ENCODE data around the gene MBLAC1.
"Not testable (repeated sequence)": the region's sequence is repeated elsewhere in the genome, so short reads cannot be mapped to it uniquely, and the experiment has no call there.

Gene MBLAC1

GRCh38 chr7:100146350-100146749, 19.6 kb downstream of the MBLAC1 start:
- H3K27ac ChIP-seq (ENCODE audit: low read depth, low read length); H3K27me3 ChIP-seq (ENCODE audit: control insufficient read depth, insufficient read depth, low read length); H3K4me3 ChIP-seq (ENCODE audit: low read depth, low read length); H3K9me3 ChIP-seq (ENCODE audit: control insufficient read depth, insufficient read depth, low read depth, low read length); H3K9ac ChIP-seq (ENCODE audit: low read length); H3K36me3 ChIP-seq (ENCODE audit: control insufficient read depth, insufficient read depth, low read length); H3K4me1 ChIP-seq (ENCODE audit: control insufficient read depth, insufficient read depth, low read length): not testable (repeated sequence)

- Histone ChIP-seq H3K27me3 (ENCODE audit: control insufficient read depth, insufficient read depth, low read length) (no peaks in the 10 kb centered on the region), H3K4me1 (ENCODE audit: control insufficient read depth, insufficient read depth, low read length) (peaks cover 7% of the 10 kb centered on the region; the same call in 1 of the 2 replicates), H3K36me3 (ENCODE audit: control insufficient read depth, insufficient read depth, low read length) (peaks cover 6% of the 10 kb centered on the region; the same call in 1 of the 2 replicates), H3K9ac (ENCODE audit: low read length) (no peak overlapping the region), H3K27ac (ENCODE audit: low read depth, low read length) (no peak overlapping the region), H3K9me3 (ENCODE audit: control insufficient read depth, insufficient read depth, low read depth, low read length) (no peaks in the 10 kb centered on the region), H3K4me3 (ENCODE audit: low read depth, low read length) (no peak overlapping the region)
These were observed 20.5 kb downstream of the MBLAC1 start for GRCh38 chr7:100147278-100147677.

- Histone ChIP-seq H3K36me3 (ENCODE audit: control insufficient read depth, insufficient read depth, low read length) (peaks cover 14% of the 10 kb centered on the region), H3K9me3 (ENCODE audit: control insufficient read depth, insufficient read depth, low read depth, low read length) (no peaks in the 10 kb centered on the region), H3K4me1 (ENCODE audit: control insufficient read depth, insufficient read depth, low read length) (peaks cover 10% of the 10 kb centered on the region; the same call in 1 of the 2 replicates), H3K27ac (ENCODE audit: low read depth, low read length) (peak overlapping the region; percentile 37; the same call in 1 of the 2 replicates), H3K4me3 (ENCODE audit: low read depth, low read length) (peak overlapping the region; percentile 51), H3K27me3 (ENCODE audit: control insufficient read depth, insufficient read depth, low read length) (no peaks in the 10 kb centered on the region), H3K9ac (ENCODE audit: low read length) (peak overlapping the region; percentile 43)
These were observed 21.4 kb downstream of the MBLAC1 start for GRCh38 chr7:100148225-100148558.

- H3K27ac ChIP-seq (ENCODE audit: low read depth, low read length), result peak within 1 kb of the TSS; percentile 65; the same call in 1 of the 2 replicates
- peak within 1 kb of the TSS; percentile 97 for H3K4me3 ChIP-seq (ENCODE audit: low read depth, low read length)
- peak within 1 kb of the TSS; percentile 89 for H3K9ac ChIP-seq (ENCODE audit: low read length)
- H3K9me3 ChIP-seq (ENCODE audit: control insufficient read depth, insufficient read depth, low read depth, low read length), result no peaks in the 10 kb centered on the region
- H3K27me3 ChIP-seq (ENCODE audit: control insufficient read depth, insufficient read depth, low read length), result no peaks in the 10 kb centered on the region
- H3K36me3 ChIP-seq (ENCODE audit: control insufficient read depth, insufficient read depth, low read length), result peaks cover 20% of the 10 kb centered on the region
- H3K4me1 ChIP-seq (ENCODE audit: control insufficient read depth, insufficient read depth, low read length), result peaks cover 12% of the 10 kb centered on the region; the same call in 1 of the 2 replicates
These were observed 22.0 kb downstream of the MBLAC1 start, which contains the start of gene LAMTOR4 for GRCh38 chr7:100148559-100149328. TSS of gene LAMTOR4 (plus strand) at chr7:100148918. CDS start at chr7:100148973, 55 bp downstream.

- H3K27me3 ChIP-seq (ENCODE audit: control insufficient read depth, insufficient read depth, low read length), result no peaks in the 10 kb centered on the region
- H3K9ac ChIP-seq (ENCODE audit: low read length), result no peak overlapping the region
- H3K27ac ChIP-seq (ENCODE audit: low read depth, low read length), result no peak overlapping the region
- H3K4me3 ChIP-seq (ENCODE audit: low read depth, low read length), result no peak overlapping the region
- no peaks in the 10 kb centered on the region for H3K9me3 ChIP-seq (ENCODE audit: control insufficient read depth, insufficient read depth, low read depth, low read length)
- H3K4me1 ChIP-seq (ENCODE audit: control insufficient read depth, insufficient read depth, low read length), result peaks cover 38% of the 10 kb centered on the region
- peaks cover 52% of the 10 kb centered on the region for H3K36me3 ChIP-seq (ENCODE audit: control insufficient read depth, insufficient read depth, low read length)
These were observed 25.6 kb downstream of the MBLAC1 start for GRCh38 chr7:100152404-100152803.

- no peaks in the 10 kb centered on the region for H3K27me3 ChIP-seq (ENCODE audit: control insufficient read depth, insufficient read depth, low read length)
- peaks cover 52% of the 10 kb centered on the region for H3K36me3 ChIP-seq (ENCODE audit: control insufficient read depth, insufficient read depth, low read length)
- no peak overlapping the region for H3K9ac ChIP-seq (ENCODE audit: low read length)
- no peaks in the 10 kb centered on the region for H3K9me3 ChIP-seq (ENCODE audit: control insufficient read depth, insufficient read depth, low read depth, low read length)
- peaks cover 42% of the 10 kb centered on the region for H3K4me1 ChIP-seq (ENCODE audit: control insufficient read depth, insufficient read depth, low read length)
- no peak overlapping the region for H3K4me3 ChIP-seq (ENCODE audit: low read depth, low read length)
- H3K27ac ChIP-seq (ENCODE audit: low read depth, low read length), result no peak overlapping the region
These were observed 26.3 kb downstream of the MBLAC1 start for GRCh38 chr7:100152937-100153666.

- Histone ChIP-seq H3K9ac (ENCODE audit: low read length) (peak overlapping the region; percentile 34), H3K4me1 (ENCODE audit: control insufficient read depth, insufficient read depth, low read length) (peaks cover 40% of the 10 kb centered on the region), H3K4me3 (ENCODE audit: low read depth, low read length) (no peak overlapping the region), H3K36me3 (ENCODE audit: control insufficient read depth, insufficient read depth, low read length) (peaks cover 52% of the 10 kb centered on the region), H3K27ac (ENCODE audit: low read depth, low read length) (no peak overlapping the region), H3K27me3 (ENCODE audit: control insufficient read depth, insufficient read depth, low read length) (no peaks in the 10 kb centered on the region), H3K9me3 (ENCODE audit: control insufficient read depth, insufficient read depth, low read depth, low read length) (no peaks in the 10 kb centered on the region)
These were observed 27.2 kb downstream of the MBLAC1 start for GRCh38 chr7:100153708-100154535.

- H3K36me3 ChIP-seq (ENCODE audit: control insufficient read depth, insufficient read depth, low read length), result peaks cover 52% of the 10 kb centered on the region
These were observed 28.1 kb downstream of the MBLAC1 start for GRCh38 chr7:100154651-100155491.

GRCh38 chr7:100155553-100156317, 29.0 kb downstream of the MBLAC1 start:
- H3K36me3 ChIP-seq (ENCODE audit: control insufficient read depth, insufficient read depth, low read length), result peaks cover 52% of the 10 kb centered on the region
- no peak overlapping the region for H3K27ac ChIP-seq (ENCODE audit: low read depth, low read length)
- no peak overlapping the region for H3K4me3 ChIP-seq (ENCODE audit: low read depth, low read length)
- H3K9ac ChIP-seq (ENCODE audit: low read length), result no peak overlapping the region
- H3K4me1 ChIP-seq (ENCODE audit: control insufficient read depth, insufficient read depth, low read length), result peaks cover 38% of the 10 kb centered on the region
- no peaks in the 10 kb centered on the region for H3K9me3 ChIP-seq (ENCODE audit: control insufficient read depth, insufficient read depth, low read depth, low read length)
- no peaks in the 10 kb centered on the region for H3K27me3 ChIP-seq (ENCODE audit: control insufficient read depth, insufficient read depth, low read length)

More at GRCh38 chr7:100154651-100155491, 28.1 kb downstream of the MBLAC1 start:
- H3K9ac ChIP-seq (ENCODE audit: low read length), result no peak overlapping the region
- H3K4me3 ChIP-seq (ENCODE audit: low read depth, low read length), result no peak overlapping the region
- H3K27ac ChIP-seq (ENCODE audit: low read depth, low read length), result no peak overlapping the region
- H3K4me1 ChIP-seq (ENCODE audit: control insufficient read depth, insufficient read depth, low read length), result peaks cover 42% of the 10 kb centered on the region
- H3K27me3 ChIP-seq (ENCODE audit: control insufficient read depth, insufficient read depth, low read length), result no peaks in the 10 kb centered on the region
- H3K9me3 ChIP-seq (ENCODE audit: control insufficient read depth, insufficient read depth, low read depth, low read length), result no peaks in the 10 kb centered on the region
